ENCODE measurements around the gene CST9. TPM values are rescaled to one million over a fixed set of nuclear protein-coding genes. Genes with fewer than 3 reads are reported as not detected.
"Not testable (repeated sequence)": the region's sequence is repeated elsewhere in the genome, so short reads cannot be mapped to it uniquely, and the experiment has no call there.

CST9 gene
- total and polyA plus RNA-seq, 10 of the 15 experiments (the other 5 are each of a cell fraction or from before 2014, with no cell fraction given): not detected

GRCh38 chr20:23620670-23621386 is 15.1 kb upstream of the CST9 start:
- RAD21 ChIA-PET (ENCODE audit: unreplicated experiment); H3K36me3 ChIP-seq (ENCODE audit: control insufficient read depth in 2 of 2, insufficient read depth in 2 of 2, low read length in 1 of 2); H3K9ac ChIP-seq (ENCODE audit: control insufficient read depth, insufficient read depth, low read length); intact Hi-C loops (cut with micrococcal nuclease; ENCODE audit: unreplicated experiment); H4K20me1 ChIP-seq (ENCODE audit: control insufficient read depth, insufficient read depth); DNase-seq (ENCODE audit: low read depth, low spot score); H3K9me3 ChIP-seq (replicated peaks; ENCODE audit: control insufficient read depth, insufficient read depth, low read length); POLR2A ChIA-PET; BruUV-seq (replicated peaks); H3K79me2 ChIP-seq (ENCODE audit: control insufficient read depth, insufficient read depth, low read length); H3K4me2 ChIP-seq (ENCODE audit: control insufficient read depth, insufficient read depth); H3K4me3 ChIP-seq; in situ Hi-C loops (cut with MboI); FAIRE-seq; H2AFZ ChIP-seq (ENCODE audit: control insufficient read depth, low read depth, low read length); H3K27me3 ChIP-seq (replicated peaks in 1 of 2; ENCODE audit: control insufficient read depth in 2 of 2, insufficient read depth in 2 of 2, low read length in 1 of 2); H3K27ac ChIP-seq (ENCODE audit: control insufficient read depth, insufficient read depth); ATAC-seq: not testable (repeated sequence)
- ChIA-PET SMC1A (ENCODE audit: uncharacterized antibody, unreplicated experiment) (interaction anchor here (1.9 kb wide), 1 partner anchor 14 kb away, joined by 6 read pairs; no protein-coding TSS in a partner anchor), CTCF (interaction anchor here (1.0 to 1.1 kb wide), 2 partner anchors 11 to 14 kb away, joined by 3 read pairs; no protein-coding TSS in a partner anchor)
- H3K4me1 ChIP-seq (ENCODE audit: control insufficient read depth, insufficient read depth, low read length): peaks cover 11% of the 10 kb centered on the region
- WGBS (ENCODE audit: insufficient coverage, insufficient replicate concordance, low lambda C conversion rate, missing lambda C conversion rate): 69% methylated on average over 11 of the region's 11 CpGs

- Histone ChIP-seq H3K36me3 (ENCODE audit: control insufficient read depth in 2 of 2, insufficient read depth in 2 of 2, low read length in 1 of 2) (no peaks in the 10 kb centered on the region), H3K27ac (ENCODE audit: control insufficient read depth, insufficient read depth) (no peak overlapping the region), H3K9me3 (replicated peaks; ENCODE audit: control insufficient read depth, insufficient read depth, low read length) (no peaks in the 10 kb centered on the region), H2AFZ (ENCODE audit: control insufficient read depth, low read depth, low read length) (no peak overlapping the region), H3K4me1 (ENCODE audit: control insufficient read depth, insufficient read depth, low read length) (no peaks in the 10 kb centered on the region), H3K4me3 (no peak overlapping the region), H3K27me3 (replicated peaks in 1 of 2; ENCODE audit: control insufficient read depth in 2 of 2, insufficient read depth in 2 of 2, low read length in 1 of 2) (no peaks in the 10 kb centered on the region), H3K9ac (ENCODE audit: control insufficient read depth, insufficient read depth, low read length) (no peak overlapping the region), H3K79me2 (ENCODE audit: control insufficient read depth, insufficient read depth, low read length) (no peaks in the 10 kb centered on the region), H4K20me1 (ENCODE audit: control insufficient read depth, insufficient read depth) (no peaks in the 10 kb centered on the region), H3K4me2 (ENCODE audit: control insufficient read depth, insufficient read depth) (no peak overlapping the region)
- ATAC-seq: no peak
- 50% methylated on average over 5 of the region's 5 CpGs for WGBS (ENCODE audit: insufficient coverage, insufficient replicate concordance, low lambda C conversion rate, missing lambda C conversion rate)
- TF ChIP-seq ZNF622 (IDR thresholded peaks at IDR 0.05): no peak
- no peak for TF ChIP-seq BHLHE40 (IDR thresholded peaks at IDR 0.05; ENCODE audit: borderline replicate concordance in 1 of 2, low read depth in 2 of 2, low read length in 1 of 2)
- no peak for TF ChIP-seq RAD21 (IDR thresholded peaks at IDR 0.05; ENCODE audit: insufficient read depth, low read depth, low read length)
- TF ChIP-seq NR2F1 (conservative IDR thresholded peaks at IDR 0.05): no peak
- TF ChIP-seq EP300 (IDR thresholded peaks at IDR 0.05; ENCODE audit: borderline replicate concordance in 1 of 2, control insufficient read depth in 1 of 2, low read depth in 2 of 2, low read length in 2 of 2): no peak
- no peak for TF ChIP-seq KDM1A (IDR thresholded peaks at IDR 0.05; ENCODE audit: borderline replicate concordance)
- TF ChIP-seq IRF3 (IDR thresholded peaks at IDR 0.05): no peak
- no peak for TF ChIP-seq HSF1 (IDR thresholded peaks at IDR 0.05; ENCODE audit: low read depth, low read length)
- no peak for TF ChIP-seq EZH2 (IDR thresholded peaks at IDR 0.05; ENCODE audit: borderline replicate concordance, control insufficient read depth, low read depth, low read length)
- TF ChIP-seq MAX (IDR thresholded peaks at IDR 0.05; ENCODE audit: low read depth, low read length): no peak
- TF ChIP-seq MLLT1 (IDR thresholded peaks at IDR 0.05): no peak
- ChIA-PET RAD21 (ENCODE audit: unreplicated experiment) (no interaction called here), CTCF (interaction anchor here (0.7 to 1.6 kb wide), 2 partner anchors 8 to 172 kb away, joined by 3 to 4 read pairs; no protein-coding TSS in a partner anchor), POLR2A (no interaction called here), SMC1A (ENCODE audit: uncharacterized antibody, unreplicated experiment) (no interaction called here)
- in situ Hi-C loops (cut with MboI): no loop called here
- DNase-seq (ENCODE audit: low read depth, low spot score): no peak
- FAIRE-seq: no peak
- intact Hi-C loops (cut with micrococcal nuclease; ENCODE audit: unreplicated experiment): no loop called here
- BruUV-seq (replicated peaks): no TSS peak
Observed at GRCh38 chr20:23614163-23614562, 8.4 kb upstream of the CST9 start.
